HCT116 (cell line): ENCODE measurements around the gene TMEM234. TPM values are rescaled to one million over a fixed set of nuclear protein-coding genes. Genes with fewer than 3 reads are reported as not detected.

Experiments
- ATAC-seq: fragments of 200-7000 bp; cut with Tn5 transposase; 2 replicates; pipeline ENCODE4 v1.9.1; 2020; ENCODE audit warnings: mild to moderate bottlenecking, moderate library complexity
- BruUV-seq: library from RNA; stranded (reverse); fragments of 400-500 nt; replicated peaks from 2 replicates; lab custom pipeline; 2021; lab: Mats Ljungman, UMichigan
- CTCF ChIA-PET: fragments of 300-600 bp; sonication (Branson Sonifier 250); formaldehyde crosslinking; loops from one replicate; lab custom pipeline; 2021; ENCODE audit warnings: antibody characterized with exemption; lab: Charles Lee
- POLR2A ChIA-PET: fragments of 300-600, 350-600 bp; sonication (Branson Sonifier 250); formaldehyde crosslinking; loops from one replicate; lab custom pipeline; 2021; ENCODE audit warnings: antibody characterized with exemption; lab: Charles Lee
- RAD21 ChIA-PET, 2 experiments: fragments of 300-600 bp; sonication (Branson Sonifier 250); formaldehyde crosslinking; loops; one replicate each; lab custom pipeline; 2023; ENCODE audit warnings: low total read pairs in 2 of 2; ENCODE audit not compliant: uncharacterized antibody in 2 of 2, unreplicated experiment in 2 of 2, low non-redundant PET in 1 of 2; lab: Charles Lee
- DNase-seq: peaks from one replicate; pipeline ENCODE4 v3.0.0-alpha.2; 2010; ENCODE audit warnings: low read depth, low spot score
- H2AFZ ChIP-seq: fragments of 200-600 bp; shearing (Covaris generic), sonication (generic); 2 replicates; pipeline ENCODE4 v1.6.1; 2017; ENCODE audit warnings: low read depth, mixed run types, mixed read lengths, antibody characterized with exemption, low read length; ENCODE audit not compliant: poor library complexity, severe bottlenecking
- H3K27ac ChIP-seq: 2 replicates; pipeline ENCODE4 v1.5.1; 2012; ENCODE audit warnings: low read depth, low read length
- H3K27me3 ChIP-seq: fragments of 200-600 bp; sonication (generic); 2 replicates; pipeline ENCODE4 v1.6.1; 2016; ENCODE audit warnings: mixed run types, low read length, mixed read lengths; ENCODE audit not compliant: insufficient read depth
- H3K36me3 ChIP-seq, 2 experiments: fragments of 200-500 bp in 1 of 2; fragments of 200-600 bp in 1 of 2; sonication (Bioruptor generic) in 1 of 2; sonication (generic) in 1 of 2; 2 replicates each; pipeline versions ENCODE4 v1.5.1 to v1.6.1; 2014 to 2016; ENCODE audit warnings: low read length in 2 of 2, inconsistent platforms in 1 of 2, mixed read lengths in 1 of 2, mixed run types in 1 of 2; ENCODE audit not compliant: insufficient read depth in 2 of 2, control insufficient read depth in 1 of 2
- H3K4me1 ChIP-seq, 2 experiments: fragments of 200-600 bp in 1 of 2; sonication (generic) in 1 of 2; 2 replicates each; pipeline versions ENCODE4 v1.5.1 to v1.6.1; 2012 to 2017; ENCODE audit warnings: low read length in 2 of 2, inconsistent platforms in 1 of 2, mild to moderate bottlenecking in 1 of 2, mixed read lengths in 1 of 2, mixed run types in 1 of 2, moderate library complexity in 1 of 2; ENCODE audit not compliant: insufficient read depth in 2 of 2, control insufficient read depth in 1 of 2
- H3K4me2 ChIP-seq: fragments of 200-600 bp; sonication (generic); 2 replicates; pipeline ENCODE4 v1.6.1; 2017; ENCODE audit warnings: mixed run types, low read length, mixed read lengths
- H3K4me3 ChIP-seq, 2 experiments: fragments of 200-600 bp in 1 of 2; sonication (generic) in 1 of 2; replicated peaks in 1 of 2; 2 replicates each; pipeline ENCODE4 v1.5.1; 2011 to 2016; ENCODE audit warnings: low read length in 2 of 2, control low read depth in 1 of 2, low read depth in 1 of 2, mild to moderate bottlenecking in 1 of 2, mixed read lengths in 1 of 2, mixed run types in 1 of 2
- H3K79me2 ChIP-seq: fragments of 200-600 bp; sonication (generic); 2 replicates; pipeline ENCODE4 v1.6.1; 2017; ENCODE audit warnings: mild to moderate bottlenecking, mixed run types, low read length, moderate library complexity, mixed read lengths; ENCODE audit not compliant: insufficient read depth
- H3K9ac ChIP-seq: fragments of 200-600 bp; sonication (generic); 2 replicates; pipeline ENCODE4 v1.6.1; 2016; ENCODE audit warnings: low read length, mixed read lengths
- H3K9me2 ChIP-seq: fragments of 200-600 bp; sonication (generic), shearing (Covaris generic); 2 replicates; pipeline ENCODE4 v1.6.1; 2017; ENCODE audit warnings: mixed run types, mild to moderate bottlenecking, moderate library complexity; ENCODE audit not compliant: insufficient read depth
- H3K9me3 ChIP-seq, 2 experiments: fragments of 200-500 bp in 1 of 2; fragments of 200-600 bp in 1 of 2; sonication (Bioruptor generic) in 1 of 2; sonication (generic) in 1 of 2; 2 replicates each; pipeline ENCODE4 v1.6.1; 2014 to 2017; ENCODE audit warnings: low read length in 2 of 2, mixed read lengths in 2 of 2, inconsistent platforms in 1 of 2, low read depth in 1 of 2, mild to moderate bottlenecking in 1 of 2, mixed run types in 1 of 2, moderate library complexity in 1 of 2; ENCODE audit not compliant: control insufficient read depth in 1 of 2, insufficient read depth in 1 of 2
- H4K20me1 ChIP-seq: fragments of 200-600 bp; sonication (generic), shearing (Covaris generic); 2 replicates; pipeline ENCODE4 v1.6.1; 2017; ENCODE audit warnings: mixed run types, mild to moderate bottlenecking, moderate library complexity; ENCODE audit not compliant: insufficient read depth
- ATF3 ChIP-seq: IDR thresholded peaks from 2 replicates; pipeline ENCODE4 v1.6.1; 2012
- CBX3 ChIP-seq: IDR thresholded peaks from 2 replicates; pipeline ENCODE4 v1.6.1; 2012; ENCODE audit warnings: low read depth
- CTCF ChIP-seq, 3 experiments: fragments of 200-600 bp in 1 of 3; sonication (generic) in 1 of 3; IDR thresholded peaks in 2 of 3; conservative IDR thresholded peaks in 1 of 3; 2 replicates each; pipeline ENCODE4 v1.5.1; 2012 to 2017; ENCODE audit warnings: low read depth in 2 of 3, low read length in 2 of 3, antibody characterized with exemption in 1 of 3, borderline replicate concordance in 1 of 3, control low read depth in 1 of 3, mild to moderate bottlenecking in 1 of 3, mixed read lengths in 1 of 3, mixed run types in 1 of 3, moderate library complexity in 1 of 3; ENCODE audit not compliant: insufficient read depth in 1 of 3
- EGR1 ChIP-seq: IDR thresholded peaks from 2 replicates; pipeline ENCODE4 v1.6.1; 2012; ENCODE audit warnings: low read depth
- EZH2 ChIP-seq: fragments of 200-600 bp; sonication (generic); IDR thresholded peaks from 2 replicates; pipeline ENCODE4 v1.6.1; 2017; ENCODE audit warnings: antibody characterized with exemption, mixed run types
- EZH2phosphoT487 ChIP-seq: fragments of 200-600 bp; IDR thresholded peaks from 2 replicates; pipeline ENCODE4 v1.6.1; 2018; ENCODE audit warnings: antibody characterized with exemption, borderline replicate concordance
- FOSL1 ChIP-seq: IDR thresholded peaks from 2 replicates; pipeline ENCODE4 v1.6.1; 2012; ENCODE audit warnings: low read depth
- JUND ChIP-seq: IDR thresholded peaks from 2 replicates; pipeline ENCODE4 v1.6.1; 2012
- MAX ChIP-seq: IDR thresholded peaks from 2 replicates; pipeline ENCODE4 v1.6.1; 2012
- POLR2A ChIP-seq: IDR thresholded peaks from 2 replicates; pipeline ENCODE4 v1.7.0; 2011; ENCODE audit warnings: borderline replicate concordance; ENCODE audit not compliant: insufficient read depth, insufficient read length; ENCODE audit errors: extremely low read depth
- POLR2AphosphoS5 ChIP-seq: IDR thresholded peaks from 2 replicates; pipeline ENCODE4 v1.6.1; 2011; ENCODE audit warnings: mild to moderate bottlenecking, low read depth, low read length, moderate library complexity
- RAD21 ChIP-seq: IDR thresholded peaks from 2 replicates; pipeline ENCODE4 v1.6.1; 2012; ENCODE audit warnings: low read depth, mild to moderate bottlenecking
- REST ChIP-seq: IDR thresholded peaks from 2 replicates; pipeline ENCODE4 v1.6.1; 2012; ENCODE audit warnings: low read depth
- SIN3A ChIP-seq: IDR thresholded peaks from 2 replicates; pipeline ENCODE4 v1.6.1; 2012; ENCODE audit warnings: low read depth
- SP1 ChIP-seq: IDR thresholded peaks from 2 replicates; pipeline ENCODE4 v1.6.1; 2012; ENCODE audit warnings: low read depth
- TCF7L2 ChIP-seq: IDR thresholded peaks from 2 replicates; pipeline ENCODE4 v1.7.0; 2011; ENCODE audit warnings: borderline replicate concordance, inconsistent platforms; ENCODE audit not compliant: insufficient read depth, insufficient read length; ENCODE audit errors: extremely low read depth
- ZBTB33 ChIP-seq: IDR thresholded peaks from 2 replicates; pipeline ENCODE4 v1.6.1; 2011; ENCODE audit warnings: mild to moderate bottlenecking, low read length, moderate library complexity; ENCODE audit not compliant: insufficient replicate concordance; ENCODE audit errors: extremely low read depth
- ZFX ChIP-seq: fragments of 450-650 bp; IDR thresholded peaks from 2 replicates; pipeline ENCODE4 v1.6.1; 2017
- ZNF274 ChIP-seq: fragments of 200-500 bp; sonication (Bioruptor generic); IDR thresholded peaks from 2 replicates; pipeline ENCODE4 v1.6.1; 2014; ENCODE audit warnings: mild to moderate bottlenecking, low read depth, low read length, inconsistent platforms
- intact Hi-C: fragments of 100-400 bp; cut with micrococcal nuclease; formaldehyde crosslinking; loops from 2 replicates; pipeline ENCODE4 v1.10.0; 2022
- total RNA-seq: library from RNA; stranded (reverse); gene quantifications from one replicate; pipeline ENCODE4 v1.2.1, GENCODE V29; 2021; ENCODE audit not compliant: unreplicated experiment

Gene TMEM234
- total RNA-seq, 1 experiment from 2014 or later = 12.3 TPM

- no peak for DNase-seq
- Histone ChIP-seq H3K36me3 (no peaks in the 10 kb centered on the region), H3K27ac (no peak overlapping the region), H3K4me2 (no peak overlapping the region)
- BruUV-seq = no TSS peak
- TF ChIP-seq CTCF (IDR thresholded peaks at IDR 0.05 in 2 of 3, conservative IDR thresholded peaks at IDR 0.05 in 1 of 3; ENCODE audit: borderline replicate concordance in 1 of 3, insufficient read depth in 1 of 3, low read depth in 2 of 3, low read length in 2 of 3) (no peak), ATF3 (no peak), SIN3A (no peak), ZNF274 (no peak), ZBTB33 (no peak), JUND (no peak), CBX3 (no peak), EGR1 (no peak), SP1 (no peak), TCF7L2 (no peak), ZFX (no peak), POLR2A (no peak), FOSL1 (no peak), POLR2AphosphoS5 (no peak), REST (no peak), RAD21 (no peak), MAX (no peak), EZH2 (no peak), EZH2phosphoT487 (no peak)
- TF ChIP-seq, all 23 proteins: peak for 0
- Histone ChIP-seq H2AFZ (no peak overlapping the region), H3K9me3 (no peaks in the 10 kb centered on the region), H3K4me1 (no peaks in the 10 kb centered on the region), H3K9me2 (no peaks in the 10 kb centered on the region), H3K27me3 (no peaks in the 10 kb centered on the region), H3K4me3 (no peak overlapping the region), H3K79me2 (no peaks in the 10 kb centered on the region), H3K9ac (no peak overlapping the region), H4K20me1 (no peaks in the 10 kb centered on the region)
- intact Hi-C loops = no loop called here
- no peak for ATAC-seq
- CTCF ChIA-PET = interaction anchor here (0.7 kb wide), 1 partner anchor 493 kb away, joined by 3 read pairs; no protein-coding TSS in a partner anchor
- RAD21 ChIA-PET = no interaction called here
- POLR2A ChIA-PET = no interaction called here
Observed at GRCh38 chr1:32255072-32256071, 33.2 kb upstream of the TMEM234 start.
